HCT116 (cell line): ENCODE data around the gene UGT1A3.

Source experiments
- CEBPB ChIP-seq: IDR thresholded peaks from 2 replicates; pipeline ENCODE4 v1.6.1; 2012; ENCODE audit warnings: low read depth
- EZH2 ChIP-seq: fragments of 200-600 bp; sonication (generic); IDR thresholded peaks from 2 replicates; pipeline ENCODE4 v1.6.1; 2017; ENCODE audit warnings: antibody characterized with exemption, mixed run types
- EZH2phosphoT487 ChIP-seq: fragments of 200-600 bp; IDR thresholded peaks from 2 replicates; pipeline ENCODE4 v1.6.1; 2018; ENCODE audit warnings: antibody characterized with exemption, borderline replicate concordance
- JUND ChIP-seq: IDR thresholded peaks from 2 replicates; pipeline ENCODE4 v1.6.1; 2012
- POLR2A ChIP-seq: IDR thresholded peaks from 2 replicates; pipeline ENCODE4 v1.7.0; 2011; ENCODE audit warnings: borderline replicate concordance; ENCODE audit not compliant: insufficient read depth, insufficient read length; ENCODE audit errors: extremely low read depth
- POLR2AphosphoS5 ChIP-seq: IDR thresholded peaks from 2 replicates; pipeline ENCODE4 v1.6.1; 2011; ENCODE audit warnings: mild to moderate bottlenecking, low read depth, low read length, moderate library complexity
- RAD21 ChIP-seq: IDR thresholded peaks from 2 replicates; pipeline ENCODE4 v1.6.1; 2012; ENCODE audit warnings: low read depth, mild to moderate bottlenecking
- SIN3A ChIP-seq: IDR thresholded peaks from 2 replicates; pipeline ENCODE4 v1.6.1; 2012; ENCODE audit warnings: low read depth
- SP1 ChIP-seq: IDR thresholded peaks from 2 replicates; pipeline ENCODE4 v1.6.1; 2012; ENCODE audit warnings: low read depth
- TCF7L2 ChIP-seq: IDR thresholded peaks from 2 replicates; pipeline ENCODE4 v1.7.0; 2011; ENCODE audit warnings: borderline replicate concordance, inconsistent platforms; ENCODE audit not compliant: insufficient read depth, insufficient read length; ENCODE audit errors: extremely low read depth
- YY1 ChIP-seq: IDR thresholded peaks from 2 replicates; pipeline ENCODE4 v1.6.1; 2011; ENCODE audit warnings: low read length, low read depth, moderate library complexity, mild to moderate bottlenecking; ENCODE audit not compliant: insufficient replicate concordance; ENCODE audit errors: extremely low read depth
- TF ChIP-seq, protein P1 (sequence below), 3 experiments: fragments of 200-600 bp in 1 of 3; sonication (generic) in 1 of 3; IDR thresholded peaks in 2 of 3; conservative IDR thresholded peaks in 1 of 3; 2 replicates each; pipeline ENCODE4 v1.5.1; 2012 to 2017; ENCODE audit warnings: low read depth in 2 of 3, low read length in 2 of 3, antibody characterized with exemption in 1 of 3, borderline replicate concordance in 1 of 3, control low read depth in 1 of 3, mild to moderate bottlenecking in 1 of 3, mixed read lengths in 1 of 3, mixed run types in 1 of 3, moderate library complexity in 1 of 3; ENCODE audit not compliant: insufficient read depth in 1 of 3
- TF ChIP-seq, protein P2 (sequence below): IDR thresholded peaks from 2 replicates; pipeline ENCODE4 v1.6.1; 2012

DNA sequence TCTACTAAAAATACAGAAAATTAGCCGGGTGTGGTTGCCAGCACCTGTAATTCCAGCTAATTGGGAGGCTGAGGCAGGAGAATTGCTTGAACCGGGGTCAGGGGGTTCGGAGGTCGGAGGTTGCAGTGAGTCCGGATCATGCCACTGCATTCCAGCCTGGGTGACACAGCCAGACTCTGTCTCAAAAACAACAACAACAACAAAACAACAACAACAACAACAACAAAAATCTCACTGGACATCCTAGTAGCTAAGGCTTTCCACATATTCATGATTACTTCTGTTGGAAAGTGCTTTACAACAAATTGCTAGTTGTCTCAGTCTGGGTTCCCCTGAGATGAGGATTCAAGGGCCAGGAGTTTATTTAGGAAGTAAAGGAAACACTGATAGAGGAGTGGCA is 45.0 kb downstream of the UGT1A3 start:
- TF ChIP-seq, protein P1, sequence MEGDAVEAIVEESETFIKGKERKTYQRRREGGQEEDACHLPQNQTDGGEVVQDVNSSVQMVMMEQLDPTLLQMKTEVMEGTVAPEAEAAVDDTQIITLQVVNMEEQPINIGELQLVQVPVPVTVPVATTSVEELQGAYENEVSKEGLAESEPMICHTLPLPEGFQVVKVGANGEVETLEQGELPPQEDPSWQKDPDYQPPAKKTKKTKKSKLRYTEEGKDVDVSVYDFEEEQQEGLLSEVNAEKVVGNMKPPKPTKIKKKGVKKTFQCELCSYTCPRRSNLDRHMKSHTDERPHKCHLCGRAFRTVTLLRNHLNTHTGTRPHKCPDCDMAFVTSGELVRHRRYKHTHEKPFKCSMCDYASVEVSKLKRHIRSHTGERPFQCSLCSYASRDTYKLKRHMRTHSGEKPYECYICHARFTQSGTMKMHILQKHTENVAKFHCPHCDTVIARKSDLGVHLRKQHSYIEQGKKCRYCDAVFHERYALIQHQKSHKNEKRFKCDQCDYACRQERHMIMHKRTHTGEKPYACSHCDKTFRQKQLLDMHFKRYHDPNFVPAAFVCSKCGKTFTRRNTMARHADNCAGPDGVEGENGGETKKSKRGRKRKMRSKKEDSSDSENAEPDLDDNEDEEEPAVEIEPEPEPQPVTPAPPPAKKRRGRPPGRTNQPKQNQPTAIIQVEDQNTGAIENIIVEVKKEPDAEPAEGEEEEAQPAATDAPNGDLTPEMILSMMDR (IDR thresholded peaks at IDR 0.05 in 2 of 3, conservative IDR thresholded peaks at IDR 0.05 in 1 of 3; ENCODE audit: borderline replicate concordance in 1 of 3, insufficient read depth in 1 of 3, low read depth in 2 of 3, low read length in 2 of 3) = no peak
- TF ChIP-seq POLR2AphosphoS5 = no peak
- no peak for TF ChIP-seq TCF7L2
- no peak for TF ChIP-seq POLR2A
- TF ChIP-seq SP1 = no peak
- TF ChIP-seq, protein P2, sequence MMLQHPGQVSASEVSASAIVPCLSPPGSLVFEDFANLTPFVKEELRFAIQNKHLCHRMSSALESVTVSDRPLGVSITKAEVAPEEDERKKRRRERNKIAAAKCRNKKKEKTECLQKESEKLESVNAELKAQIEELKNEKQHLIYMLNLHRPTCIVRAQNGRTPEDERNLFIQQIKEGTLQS = no peak
- TF ChIP-seq EZH2phosphoT487 = no peak
- TF ChIP-seq YY1 = no peak
- TF ChIP-seq CEBPB = no peak
- TF ChIP-seq RAD21 = no peak
- TF ChIP-seq JUND = no peak
- TF ChIP-seq EZH2 = no peak
- no peak for TF ChIP-seq SIN3A
